Esophagus muscularis mucosa (tissue), 4 donors: ENCODE data around the gene CPA3.

Experiments used
- CTCF ChIP-seq, 3 experiments: fragments of 200-600 bp in 2 of 3; fragments of 450-650 bp in 1 of 3; sonication (generic) in 2 of 3; IDR thresholded peaks; one replicate each; pipeline ENCODE4 v1.5.1; 2017 to 2019; ENCODE audit warnings: antibody characterized with exemption in 3 of 3, mild to moderate bottlenecking in 2 of 3, moderate library complexity in 1 of 3
- EP300 ChIP-seq: sonication (generic); formaldehyde crosslinking; IDR thresholded peaks from one replicate; pipeline ENCODE4 v1.6.1; 2017; ENCODE audit warnings: antibody characterized with exemption
- POLR2AphosphoS5 ChIP-seq, 2 donors: sonication (generic); formaldehyde crosslinking; IDR thresholded peaks; one replicate each; pipeline ENCODE4 v1.6.1; 2017; ENCODE audit warnings: antibody characterized with exemption in 2 of 2

- TF ChIP-seq EP300: no peak
- no peak for TF ChIP-seq CTCF (IDR thresholded peaks at IDR 0.05)
- no peak for TF ChIP-seq POLR2AphosphoS5 (IDR thresholded peaks at IDR 0.05)
These were observed 16.2 kb downstream of the CPA3 start for GRCh38 chr3:148881286-148881685.
